ENCODE results near the gene WFS1. TPM values are rescaled to one million over a fixed set of nuclear protein-coding genes. Genes with fewer than 3 reads are reported as not detected.

Gene WFS1
- total and polyA plus RNA-seq, 2 of the 8 experiments (the other 6 are each of a cell fraction or from before 2014, with no cell fraction given) = 29.1 to 43.1 TPM

DNA sequence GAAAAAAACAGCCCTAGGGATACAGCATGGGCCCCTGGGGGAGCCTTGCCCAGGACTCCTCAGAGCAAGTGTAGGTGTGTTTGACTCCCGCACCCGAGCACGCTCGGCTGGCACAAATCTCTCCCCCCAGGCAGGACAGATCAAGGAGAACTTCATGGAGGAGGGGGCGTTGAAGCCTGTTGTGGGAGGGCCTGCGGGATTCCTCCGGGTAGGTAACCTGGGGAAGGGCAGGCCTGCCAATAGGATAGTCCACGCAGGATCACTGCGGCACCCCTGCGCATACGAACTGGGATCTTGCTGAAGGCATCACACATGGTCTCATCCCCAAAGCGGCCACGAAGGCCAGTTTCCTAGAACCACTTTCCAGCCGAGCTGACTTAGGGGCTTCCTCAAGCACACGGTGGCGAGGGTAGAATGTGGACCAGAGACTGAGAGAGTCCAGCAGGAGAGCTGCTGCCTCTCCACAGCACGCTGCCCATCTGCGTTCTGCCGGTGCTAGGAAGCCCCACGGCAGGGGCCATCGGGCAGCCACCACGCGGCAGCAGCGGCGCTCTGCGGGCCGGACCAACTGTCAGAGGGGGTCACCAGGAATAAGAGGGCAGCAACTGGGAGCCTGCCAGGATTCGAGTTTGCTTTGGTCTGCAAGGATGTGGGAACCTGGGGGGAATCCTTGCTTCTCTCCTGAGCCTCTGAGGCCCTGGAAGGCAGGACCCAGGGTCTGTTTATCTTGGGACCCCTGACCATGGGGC lies 56.8 kb downstream of the WFS1 start:
- H3K18ac ChIP-seq (ENCODE audit: extremely low read depth, low read length) = no peak overlapping the region
- no peak overlapping the region for H3K4me3 ChIP-seq (ENCODE audit: extremely low read depth in 1 of 4, insufficient read depth in 2 of 4, low read depth in 3 of 4, low read length in 4 of 4)
- H3K27me3 ChIP-seq (replicated peaks in 1 of 4; ENCODE audit: control insufficient read depth in 3 of 4, extremely low read depth in 1 of 4, insufficient read depth in 3 of 4, low read length in 3 of 4) = no peaks in the 10 kb centered on the region
- H3K79me2 ChIP-seq (ENCODE audit: control insufficient read depth in 1 of 2, insufficient read depth in 2 of 2, low read length in 2 of 2) = no peaks in the 10 kb centered on the region
- H2AK5ac ChIP-seq (ENCODE audit: low read depth, low read length) = no peak overlapping the region; the same call in 1 of the 2 replicates
- H2BK12ac ChIP-seq (ENCODE audit: low read depth, low read length) = no peak overlapping the region
- no peak overlapping the region for H3K14ac ChIP-seq (ENCODE audit: insufficient read length)
- DNase-seq (ENCODE audit: low read depth in 1 of 2, low spot score in 2 of 2) = no peak
- no peaks in the 10 kb centered on the region for H3K9me3 ChIP-seq (ENCODE audit: insufficient read depth in 2 of 2, low read depth in 1 of 2, low read length in 1 of 2)
- no peaks in the 10 kb centered on the region for H3K36me3 ChIP-seq (ENCODE audit: control insufficient read depth in 2 of 4, insufficient read depth in 4 of 4, low read length in 3 of 4)
- H4K8ac ChIP-seq (ENCODE audit: extremely low read depth, insufficient read depth, low read length) = no peak overlapping the region
- no peak overlapping the region for H4K91ac ChIP-seq (replicated peaks; ENCODE audit: insufficient read length, low read length)
- no peak for FAIRE-seq
- H3K4me2 ChIP-seq (ENCODE audit: insufficient read depth in 1 of 2, low read depth in 2 of 2, low read length in 2 of 2) = no peak overlapping the region
- H2BK5ac ChIP-seq (ENCODE audit: low read depth, low read length) = no peak overlapping the region
- no peaks in the 10 kb centered on the region for H3K23me2 ChIP-seq (ENCODE audit: low read depth, low read length)
- peaks cover 0 to under 1% of the 10 kb centered on the region in 2 experiments for H4K20me1 ChIP-seq (replicated peaks in 1 of 2; ENCODE audit: control insufficient read depth in 1 of 2, insufficient read depth in 2 of 2, low read length in 2 of 2)
- H3K56ac ChIP-seq (replicated peaks; ENCODE audit: insufficient read length, low read depth, low read length) = no peak overlapping the region
- H2BK15ac ChIP-seq (ENCODE audit: low read length) = peak overlapping the region; percentile 72; the same call in 1 of the 2 replicates
- H3K27ac ChIP-seq (ENCODE audit: low read depth, low read length) = no peak overlapping the region
- WGBS, 2 experiments (ENCODE audit: extremely low coverage in 1 of 2, insufficient coverage in 1 of 2, insufficient read length in 1 of 2, insufficient replicate concordance in 2 of 2, low coverage in 1 of 2, low lambda C conversion rate in 2 of 2, missing lambda C conversion rate in 1 of 2) = 88% methylated on average over 25 of the region's 28 CpGs; no CpG with 5 or more reads in 1 of the 2 experiments
- H2BK120ac ChIP-seq (replicated peaks; ENCODE audit: low read depth, low read length) = no peak overlapping the region
- no peak overlapping the region for H3K9ac ChIP-seq (replicated peaks in 1 of 4; ENCODE audit: extremely low read depth in 1 of 4, low read depth in 3 of 4, low read length in 3 of 4)
- H3K23ac ChIP-seq (ENCODE audit: insufficient read length) = no peak overlapping the region
- no peaks in the 10 kb centered on the region for H3K79me1 ChIP-seq (ENCODE audit: low read depth, low read length)
- H4K5ac ChIP-seq (ENCODE audit: insufficient read length, low read depth, low read length) = no peak overlapping the region
- H3K4me1 ChIP-seq (replicated peaks in 1 of 4; ENCODE audit: control insufficient read depth in 3 of 4, insufficient read depth in 4 of 4, low read length in 3 of 4) = peaks cover 0 to 8% (median 3%) of the 10 kb centered on the region in 4 experiments; a peak in 3 of 7 replicates
- H3K4ac ChIP-seq (replicated peaks; ENCODE audit: insufficient read length, low read depth, low read length) = no peak overlapping the region
- no peak overlapping the region for H2AFZ ChIP-seq (ENCODE audit: low read length)
- ChIA-PET POLR2A (ENCODE audit: partially characterized antibody) (no interaction called here), CTCF (ENCODE audit: partially characterized antibody) (interaction anchor here (0.6 to 22.3 kb wide), 23 partner anchors 9 to 702 kb away, joined by 3 to 908 read pairs (median 5); partner anchors contain the start of gene WFS1)
- H2BK20ac ChIP-seq (ENCODE audit: low read length) = no peak overlapping the region
- no peak for TF ChIP-seq JUN (IDR thresholded peaks at IDR 0.05; ENCODE audit: low read depth, low read length)
- TF ChIP-seq SIRT6 (IDR thresholded peaks at IDR 0.05; ENCODE audit: low read length) = no peak
- no peak for TF ChIP-seq SP4 (IDR thresholded peaks at IDR 0.05; ENCODE audit: low read length)
- TF ChIP-seq SUZ12 (IDR thresholded peaks at IDR 0.05; ENCODE audit: low read length) = no peak
- no peak for TF ChIP-seq TCF12 (IDR thresholded peaks at IDR 0.05; ENCODE audit: low read depth, low read length)
- no peak for TF ChIP-seq CHD1 (IDR thresholded peaks at IDR 0.05; ENCODE audit: low read depth, low read length)
- no peak for TF ChIP-seq CEBPB (IDR thresholded peaks at IDR 0.05; ENCODE audit: low read depth, low read length)
- TF ChIP-seq RFX5 (IDR thresholded peaks at IDR 0.05; ENCODE audit: borderline replicate concordance, low read depth, low read length) = no peak
- no peak for TF ChIP-seq SP2 (IDR thresholded peaks at IDR 0.05; ENCODE audit: low read length)
- TF ChIP-seq CTBP2 (IDR thresholded peaks at IDR 0.05; ENCODE audit: borderline replicate concordance, insufficient read depth, insufficient read length, low read length) = no peak
- no peak for TF ChIP-seq TAF1 (IDR thresholded peaks at IDR 0.05; ENCODE audit: low read depth, low read length)
